K562 (cell line): ENCODE measurements around the gene SFI1. TPM values are rescaled to one million over a fixed set of nuclear protein-coding genes. Genes with fewer than 3 reads are reported as not detected.

Source experiments
- ARID3A ChIP-seq: IDR thresholded peaks from 2 replicates; pipeline ENCODE4 v1.6.1; 2012; ENCODE audit warnings: low read depth, low read length, improper control_type of control experiment, borderline replicate concordance
- BRD9 ChIP-seq: fragments of 450-650 bp; IDR thresholded peaks from 2 replicates; pipeline ENCODE4 v1.6.1; 2018; ENCODE audit warnings: low read depth; ENCODE audit not compliant: partially characterized antibody
- CBFB ChIP-seq: sonication (generic); formaldehyde crosslinking; IDR thresholded peaks from 2 replicates; pipeline ENCODE4 v1.4.0; 2020; ENCODE audit warnings: mild to moderate bottlenecking, missing genetic modification reagents
- EWSR1 ChIP-seq: fragments of 450-650 bp; IDR thresholded peaks from 2 replicates; pipeline ENCODE4 v1.6.1; 2018; ENCODE audit warnings: borderline replicate concordance, mild to moderate bottlenecking, low read depth, moderate library complexity; ENCODE audit not compliant: partially characterized antibody
- ZMIZ1 ChIP-seq, 2 experiments: fragments of 150-350 bp in 1 of 2; IDR thresholded peaks; 2 replicates each; pipeline ENCODE4 v1.6.1; 2012 to 2016; ENCODE audit warnings: low read depth in 2 of 2, low read length in 2 of 2, mild to moderate bottlenecking in 1 of 2, moderate library complexity in 1 of 2
- ZNF3 ChIP-seq: fragments of 250-450 bp; sonication (Bioruptor Pico); IDR thresholded peaks from 2 replicates; pipeline ENCODE4 v1.5.0; 2021; ENCODE audit warnings: mild to moderate bottlenecking, moderate library complexity
- polyA plus RNA-seq, 8 experiments: library from polyadenylated mRNA; depleted of rRNA in 4 of 8; stranded (reverse) in 5 of 8; unstranded in 3 of 8; fragments of >200 nt; fragmentation: Nextera tagmentation in 2 of 8; fragmentation: Illumina TruSeq in 1 of 8; extraction: Ambion mirVana in 2 of 8; extraction: Trizol in 1 of 8; gene quantifications; 2 replicates each; pipeline versions ENCODE4 v1.2.1 to v1.2.3, GENCODE V29; 2011 to 2014; ENCODE audit warnings: inconsistent platforms in 1 of 8, missing spikeins in 1 of 8
- total RNA-seq, 7 experiments: library from RNA; depleted of rRNA in 6 of 7; stranded (reverse); fragments of >200 nt in 6 of 7; fragmentation: Illumina TruSeq in 2 of 7; extraction: Trizol in 2 of 7; gene quantifications; 2 replicates each; pipeline versions ENCODE4 v1.2.1 to v1.2.3, GENCODE V29; 2011 to 2021; ENCODE audit warnings: low replicate concordance in 1 of 7
- TF ChIP-seq, protein P1 (sequence below): fragments of 450-650 bp; IDR thresholded peaks from 2 replicates; pipeline ENCODE4 v1.7.1; 2018; ENCODE audit warnings: mild to moderate bottlenecking, low read depth; ENCODE audit not compliant: partially characterized antibody

The SFI1 gene
- total and polyA plus RNA-seq, 9 of the 15 experiments (the other 6 are each of a cell fraction or from before 2014, with no cell fraction given) = 3.0 to 25.6 (median 14.1) TPM

DNA sequence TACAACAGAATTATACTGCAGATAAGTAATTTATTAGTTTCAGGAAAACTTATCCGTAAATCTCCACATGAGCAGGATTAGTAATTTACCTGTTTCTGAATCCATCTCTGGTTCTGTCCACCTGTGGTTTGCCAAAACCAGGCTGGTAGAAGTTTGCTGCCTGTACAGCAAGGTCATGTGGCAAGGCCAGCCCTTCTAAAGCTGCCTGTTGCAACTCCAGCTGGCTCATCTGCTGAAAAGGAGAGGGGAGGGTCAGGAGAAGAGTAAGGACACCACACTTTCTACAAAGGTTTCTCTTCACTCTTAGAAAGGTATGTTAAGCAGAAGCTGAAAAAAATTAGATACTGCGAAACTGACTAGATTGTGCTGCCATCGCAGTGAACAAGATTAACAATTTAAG is 49.0 kb upstream of the SFI1 start (continued):
- TF ChIP-seq ZMIZ1 (IDR thresholded peaks at IDR 0.05; ENCODE audit: low read depth in 2 of 2, low read length in 2 of 2) (no peak), ARID3A (no peak), CBFB (CRISPR knock-in tag) (no peak), ZNF3 (CRISPR knock-in tag) (no peak), EWSR1 (no peak), BRD9 (no peak)
- TF ChIP-seq, protein P1, sequence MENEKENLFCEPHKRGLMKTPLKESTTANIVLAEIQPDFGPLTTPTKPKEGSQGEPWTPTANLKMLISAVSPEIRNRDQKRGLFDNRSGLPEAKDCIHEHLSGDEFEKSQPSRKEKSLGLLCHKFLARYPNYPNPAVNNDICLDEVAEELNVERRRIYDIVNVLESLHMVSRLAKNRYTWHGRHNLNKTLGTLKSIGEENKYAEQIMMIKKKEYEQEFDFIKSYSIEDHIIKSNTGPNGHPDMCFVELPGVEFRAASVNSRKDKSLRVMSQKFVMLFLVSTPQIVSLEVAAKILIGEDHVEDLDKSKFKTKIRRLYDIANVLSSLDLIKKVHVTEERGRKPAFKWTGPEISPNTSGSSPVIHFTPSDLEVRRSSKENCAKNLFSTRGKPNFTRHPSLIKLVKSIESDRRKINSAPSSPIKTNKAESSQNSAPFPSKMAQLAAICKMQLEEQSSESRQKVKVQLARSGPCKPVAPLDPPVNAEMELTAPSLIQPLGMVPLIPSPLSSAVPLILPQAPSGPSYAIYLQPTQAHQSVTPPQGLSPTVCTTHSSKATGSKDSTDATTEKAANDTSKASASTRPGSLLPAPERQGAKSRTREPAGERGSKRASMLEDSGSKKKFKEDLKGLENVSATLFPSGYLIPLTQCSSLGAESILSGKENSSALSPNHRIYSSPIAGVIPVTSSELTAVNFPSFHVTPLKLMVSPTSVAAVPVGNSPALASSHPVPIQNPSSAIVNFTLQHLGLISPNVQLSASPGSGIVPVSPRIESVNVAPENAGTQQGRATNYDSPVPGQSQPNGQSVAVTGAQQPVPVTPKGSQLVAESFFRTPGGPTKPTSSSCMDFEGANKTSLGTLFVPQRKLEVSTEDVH = no peak
